Measurements from ENCODE around the gene MITF. TPM values are rescaled to one million over a fixed set of nuclear protein-coding genes. Genes with fewer than 3 reads are reported as not detected.
"Not testable (repeated sequence)": the region's sequence is repeated elsewhere in the genome, so short reads cannot be mapped to it uniquely, and the experiment has no call there.

Gene MITF
- total and polyA plus RNA-seq, 2 donors (not counting 1 experiment from before 2014, with no cell fraction given) = 0.10 TPM; not detected in 1

DNA sequence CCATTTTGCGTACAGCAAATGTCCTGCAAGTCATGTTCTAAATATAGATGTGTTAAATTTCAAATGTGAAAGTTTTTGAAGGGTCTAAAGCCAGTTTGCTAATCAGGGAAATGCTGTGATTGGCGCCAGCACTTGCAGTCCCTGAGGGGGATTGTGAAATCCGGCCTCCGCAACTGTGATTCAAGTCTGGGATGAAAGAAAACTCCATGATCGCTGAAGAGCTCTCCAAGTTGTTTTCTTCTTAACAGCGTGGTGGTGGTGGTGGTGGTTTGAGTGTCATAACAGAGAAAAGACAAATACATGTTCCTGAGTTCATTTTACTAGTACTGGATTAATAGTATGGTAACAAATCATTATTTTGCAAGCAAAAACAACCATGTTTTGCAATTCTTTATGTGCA, 51.8 kb downstream of the MITF start:
- Mint-ChIP-seq H3K4me3 (no peak overlapping the region), H3K9me3 (ENCODE audit: insufficient read depth) (no peaks in the 10 kb centered on the region), H3K27me3 (no peaks in the 10 kb centered on the region), H3K27ac (no peak overlapping the region), H3K4me1 (no peaks in the 10 kb centered on the region)
- WGBS (ENCODE audit: insufficient coverage) = 83% methylated on average over 1 of the region's 6 CpGs
- intact Hi-C loops (cut with micrococcal nuclease) = no loop called here
- CTCF ChIA-PET = no interaction called here
- Histone ChIP-seq H3K4me3 (ENCODE audit: control extremely low read depth in 1 of 5, extremely low read depth in 1 of 5, insufficient read depth in 1 of 5, low read depth in 2 of 5, low read length in 4 of 5) (no peak overlapping the region), H2AFZ (ENCODE audit: insufficient read depth, low read depth, low read length, poor library complexity, severe bottlenecking) (no peak overlapping the region), H3K36me3 (replicated peaks in 1 of 2; ENCODE audit: control extremely low read depth in 1 of 2, control insufficient read depth in 1 of 2, extremely low read depth in 1 of 2, insufficient read depth in 2 of 2, low read length in 1 of 2) (no peaks in the 10 kb centered on the region), H3K9ac (ENCODE audit: low read length) (no peak overlapping the region), H3K27me3 (replicated peaks in 1 of 4; ENCODE audit: control extremely low read depth in 1 of 4, control insufficient read depth in 3 of 4, insufficient read depth in 4 of 4, low read length in 3 of 4) (no peaks in the 10 kb centered on the region), H3K27ac (ENCODE audit: low read length in 2 of 2) (no peak overlapping the region), H4K20me1 (ENCODE audit: control insufficient read depth, insufficient read depth, low read length, poor library complexity, severe bottlenecking) (no peaks in the 10 kb centered on the region), H3K79me2 (ENCODE audit: control insufficient read depth, insufficient read depth, low read length) (no peaks in the 10 kb centered on the region), H3K4me2 (replicated peaks; ENCODE audit: low read depth, low read length, poor library complexity, severe bottlenecking) (no peak overlapping the region), H3K9me3 (ENCODE audit: control extremely low read depth in 1 of 3, control insufficient read depth in 2 of 3, insufficient read depth in 1 of 3, low read length in 2 of 3) (peaks cover 0 to 3% (median 0%) of the 10 kb centered on the region in 3 donors), H3K4me1 (ENCODE audit: control insufficient read depth in 2 of 2, insufficient read depth in 2 of 2, low read length in 2 of 2) (no peaks in the 10 kb centered on the region)
- POLR2A ChIA-PET = no interaction called here
- no peak for TF ChIP-seq EZH2 (IDR thresholded peaks at IDR 0.05; ENCODE audit: borderline replicate concordance, insufficient read depth, low read depth, low read length, poor library complexity, severe bottlenecking)
- TF ChIP-seq, protein P1, sequence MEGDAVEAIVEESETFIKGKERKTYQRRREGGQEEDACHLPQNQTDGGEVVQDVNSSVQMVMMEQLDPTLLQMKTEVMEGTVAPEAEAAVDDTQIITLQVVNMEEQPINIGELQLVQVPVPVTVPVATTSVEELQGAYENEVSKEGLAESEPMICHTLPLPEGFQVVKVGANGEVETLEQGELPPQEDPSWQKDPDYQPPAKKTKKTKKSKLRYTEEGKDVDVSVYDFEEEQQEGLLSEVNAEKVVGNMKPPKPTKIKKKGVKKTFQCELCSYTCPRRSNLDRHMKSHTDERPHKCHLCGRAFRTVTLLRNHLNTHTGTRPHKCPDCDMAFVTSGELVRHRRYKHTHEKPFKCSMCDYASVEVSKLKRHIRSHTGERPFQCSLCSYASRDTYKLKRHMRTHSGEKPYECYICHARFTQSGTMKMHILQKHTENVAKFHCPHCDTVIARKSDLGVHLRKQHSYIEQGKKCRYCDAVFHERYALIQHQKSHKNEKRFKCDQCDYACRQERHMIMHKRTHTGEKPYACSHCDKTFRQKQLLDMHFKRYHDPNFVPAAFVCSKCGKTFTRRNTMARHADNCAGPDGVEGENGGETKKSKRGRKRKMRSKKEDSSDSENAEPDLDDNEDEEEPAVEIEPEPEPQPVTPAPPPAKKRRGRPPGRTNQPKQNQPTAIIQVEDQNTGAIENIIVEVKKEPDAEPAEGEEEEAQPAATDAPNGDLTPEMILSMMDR (IDR thresholded peaks at IDR 0.05) = no peak
- DNase-seq (no peak), ATAC-seq (ENCODE audit: low read depth) (no peak)

DNA sequence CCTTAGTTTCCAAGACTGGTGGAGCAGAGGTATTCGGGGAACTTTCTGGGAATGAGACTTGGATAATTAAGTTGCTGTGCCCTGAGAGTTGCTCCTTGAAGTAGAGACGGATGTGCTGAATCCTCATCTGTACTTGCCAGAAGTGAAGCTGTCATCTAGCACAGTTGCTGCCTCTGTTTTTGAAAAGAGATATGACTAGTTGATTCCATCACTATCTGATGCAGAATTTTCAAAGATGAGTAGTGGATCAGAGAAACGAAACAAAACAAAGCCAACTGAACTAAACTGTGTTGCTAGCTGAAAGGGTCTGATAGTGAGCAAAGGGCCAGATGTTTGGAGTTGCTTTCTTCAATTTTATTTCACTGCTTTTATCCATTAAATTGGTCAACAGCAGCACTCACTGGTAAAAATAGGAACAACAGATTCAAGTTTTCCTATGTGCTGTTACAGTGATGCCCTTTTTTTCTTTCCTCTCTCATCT, 52.7 kb downstream of the MITF start:
- intact Hi-C loops (cut with micrococcal nuclease) = no loop called here
- no peak overlapping the region for H2AFZ ChIP-seq (ENCODE audit: insufficient read depth, low read depth, low read length, poor library complexity, severe bottlenecking)
- no peaks in the 10 kb centered on the region for H3K36me3 ChIP-seq (replicated peaks in 1 of 2; ENCODE audit: control extremely low read depth in 1 of 2, control insufficient read depth in 1 of 2, extremely low read depth in 1 of 2, insufficient read depth in 2 of 2, low read length in 1 of 2)
- H3K4me3 ChIP-seq (ENCODE audit: control extremely low read depth in 1 of 5, extremely low read depth in 1 of 5, insufficient read depth in 1 of 5, low read depth in 2 of 5, low read length in 4 of 5) = no peak overlapping the region
- ATAC-seq (ENCODE audit: low read depth) (no peak), DNase-seq (no peak)
- ChIA-PET CTCF (no interaction called here), POLR2A (no interaction called here)
- TF ChIP-seq EZH2 (IDR thresholded peaks at IDR 0.05; ENCODE audit: borderline replicate concordance, insufficient read depth, low read depth, low read length, poor library complexity, severe bottlenecking) = no peak
- TF ChIP-seq, protein P1 (IDR thresholded peaks at IDR 0.05) = no peak
- no peak overlapping the region for H3K4me2 ChIP-seq (replicated peaks; ENCODE audit: low read depth, low read length, poor library complexity, severe bottlenecking)
- H3K27ac Mint-ChIP-seq = no peak overlapping the region
- no peak overlapping the region for H3K9ac ChIP-seq (ENCODE audit: low read length)
- WGBS (ENCODE audit: insufficient coverage) = 59% methylated on average over 2 of the region's 3 CpGs
- H3K27me3 ChIP-seq (replicated peaks in 1 of 4; ENCODE audit: control extremely low read depth in 1 of 4, control insufficient read depth in 3 of 4, insufficient read depth in 4 of 4, low read length in 3 of 4) = no peaks in the 10 kb centered on the region
- no peaks in the 10 kb centered on the region for H3K9me3 Mint-ChIP-seq (ENCODE audit: insufficient read depth)
- no peaks in the 10 kb centered on the region for H4K20me1 ChIP-seq (ENCODE audit: control insufficient read depth, insufficient read depth, low read length, poor library complexity, severe bottlenecking)
- no peaks in the 10 kb centered on the region for H3K4me1 Mint-ChIP-seq
- no peak overlapping the region for H3K4me3 Mint-ChIP-seq
- H3K4me1 ChIP-seq (ENCODE audit: control insufficient read depth in 2 of 2, insufficient read depth in 2 of 2, low read length in 2 of 2) = no peaks in the 10 kb centered on the region
- peaks cover 0 to 3% (median 0%) of the 10 kb centered on the region in 3 donors for H3K9me3 ChIP-seq (ENCODE audit: control extremely low read depth in 1 of 3, control insufficient read depth in 2 of 3, insufficient read depth in 1 of 3, low read length in 2 of 3)
- no peaks in the 10 kb centered on the region for H3K27me3 Mint-ChIP-seq
- H3K27ac ChIP-seq (ENCODE audit: low read length in 2 of 2) = no peak overlapping the region
- no peaks in the 10 kb centered on the region for H3K79me2 ChIP-seq (ENCODE audit: control insufficient read depth, insufficient read depth, low read length)

GRCh38 chr3:69796126-69796525, 56.9 kb downstream of the MITF start:
- intact Hi-C loops (cut with micrococcal nuclease); H3K36me3 ChIP-seq (replicated peaks in 1 of 2; ENCODE audit: control extremely low read depth in 1 of 2, control insufficient read depth in 1 of 2, extremely low read depth in 1 of 2, insufficient read depth in 2 of 2, low read length in 1 of 2); H3K4me3 ChIP-seq (ENCODE audit: control extremely low read depth in 1 of 5, extremely low read depth in 1 of 5, insufficient read depth in 1 of 5, low read depth in 2 of 5, low read length in 4 of 5); H3K79me2 ChIP-seq (ENCODE audit: control insufficient read depth, insufficient read depth, low read length); H3K4me1 ChIP-seq (ENCODE audit: control insufficient read depth in 2 of 2, insufficient read depth in 2 of 2, low read length in 2 of 2); H3K9ac ChIP-seq (ENCODE audit: low read length); H3K4me3 Mint-ChIP-seq; H3K27ac ChIP-seq (ENCODE audit: low read length in 2 of 2); H3K27me3 ChIP-seq (replicated peaks in 1 of 4; ENCODE audit: control extremely low read depth in 1 of 4, control insufficient read depth in 3 of 4, insufficient read depth in 4 of 4, low read length in 3 of 4); DNase-seq; H3K9me3 Mint-ChIP-seq (ENCODE audit: insufficient read depth); H3K27ac Mint-ChIP-seq; POLR2A ChIA-PET; ATAC-seq (ENCODE audit: low read depth); H3K4me2 ChIP-seq (replicated peaks; ENCODE audit: low read depth, low read length, poor library complexity, severe bottlenecking); H4K20me1 ChIP-seq (ENCODE audit: control insufficient read depth, insufficient read depth, low read length, poor library complexity, severe bottlenecking); H2AFZ ChIP-seq (ENCODE audit: insufficient read depth, low read depth, low read length, poor library complexity, severe bottlenecking); H3K27me3 Mint-ChIP-seq; CTCF ChIA-PET; H3K4me1 Mint-ChIP-seq; H3K9me3 ChIP-seq (ENCODE audit: control extremely low read depth in 1 of 3, control insufficient read depth in 2 of 3, insufficient read depth in 1 of 3, low read length in 2 of 3): not testable (repeated sequence)
- WGBS (ENCODE audit: insufficient coverage) = no CpG with 5 or more reads among the region's 4 CpGs
